K562 (cell line): ENCODE measurements around the gene ATF1. TPM values are rescaled to one million over a fixed set of nuclear protein-coding genes. Genes with fewer than 3 reads are reported as not detected.
A peak's percentile ranks its signal among the peaks of the same experiment; 100 is the strongest.

Experiments used
- ARID3B ChIP-seq: fragments of 250-450 bp; sonication (Bioruptor Pico); IDR thresholded peaks from 2 replicates; pipeline ENCODE4 v1.4.0; 2020; ENCODE audit warnings: borderline replicate concordance
- CTCF ChIP-seq, 3 experiments: IDR thresholded peaks in 2 of 3; conservative IDR thresholded peaks in 1 of 3; 2 replicates each; pipeline ENCODE4 v1.5.1; 2011 to 2012; ENCODE audit warnings: low read length in 3 of 3, mild to moderate bottlenecking in 3 of 3, control low read depth in 2 of 3, improper control_type of control experiment in 1 of 3, inconsistent platforms in 1 of 3, low read depth in 1 of 3, mixed read lengths in 1 of 3, moderate library complexity in 1 of 3; ENCODE audit not compliant: insufficient read depth in 2 of 3
- DIDO1 ChIP-seq: fragments of 450-650 bp; IDR thresholded peaks from 2 replicates; pipeline ENCODE4 v1.6.1; 2016; ENCODE audit warnings: low read depth, missing biosample characterization, missing genetic modification characterization
- ETV5 ChIP-seq: sonication (generic); formaldehyde crosslinking; IDR thresholded peaks from 2 replicates; pipeline ENCODE4 v1.4.0; 2020; ENCODE audit warnings: low read depth, mild to moderate bottlenecking, missing genetic modification reagents
- FOXK2 ChIP-seq, 2 experiments: fragments of 450-650 bp; IDR thresholded peaks in 1 of 2; conservative IDR thresholded peaks in 1 of 2; 2 replicates each; pipeline ENCODE4 v1.6.1; 2016; ENCODE audit warnings: low read depth in 2 of 2, mild to moderate bottlenecking in 1 of 2
- IRF1 ChIP-seq: sonication (generic); formaldehyde crosslinking; IDR thresholded peaks from 2 replicates; pipeline ENCODE4 v1.8.0; 2022; ENCODE audit warnings: missing genetic modification reagents, mild to moderate bottlenecking, borderline replicate concordance
- MCM5 ChIP-seq: fragments of 450-650 bp; IDR thresholded peaks from 2 replicates; pipeline ENCODE4 v1.6.1; 2016; ENCODE audit warnings: low read depth
- MYBL2 ChIP-seq, 2 experiments: fragments of 450-650 bp in 1 of 2; sonication (generic) in 1 of 2; formaldehyde crosslinking in 1 of 2; IDR thresholded peaks; 2 replicates each; pipeline versions ENCODE4 v1.6.1 to v1.8.1; 2017 to 2022; ENCODE audit warnings: borderline replicate concordance in 1 of 2, inconsistent platforms in 1 of 2, low read depth in 1 of 2, mild to moderate bottlenecking in 1 of 2, missing genetic modification reagents in 1 of 2, moderate library complexity in 1 of 2
- NFRKB ChIP-seq: fragments of 450-650 bp; IDR thresholded peaks from 2 replicates; pipeline ENCODE4 v1.6.1; 2016; ENCODE audit warnings: low read depth
- SLC30A9 ChIP-seq: fragments of 250-450 bp; sonication (Bioruptor Pico); IDR thresholded peaks from 2 replicates; pipeline ENCODE4 v1.8.0; 2022; ENCODE audit warnings: mild to moderate bottlenecking, moderate library complexity
- SMARCA4 ChIP-seq: fragments of 450-650 bp; IDR thresholded peaks from 2 replicates; pipeline ENCODE4 v1.6.1; 2016
- SUPT5H ChIP-seq: fragments of 450-650 bp; IDR thresholded peaks from 2 replicates; pipeline ENCODE4 v1.6.1; 2016
- ZNF23 ChIP-seq: fragments of 250-450 bp; sonication (Bioruptor Pico); IDR thresholded peaks from 2 replicates; pipeline ENCODE4 v1.4.0; 2020; ENCODE audit warnings: mild to moderate bottlenecking
- ZNF347 ChIP-seq: fragments of 450-650 bp; formaldehyde crosslinking; IDR thresholded peaks from 2 replicates; pipeline ENCODE4 v1.4.0; 2020; ENCODE audit warnings: low read depth, mild to moderate bottlenecking, moderate library complexity
- ZNF395 ChIP-seq: fragments of 200-800 bp; sonication (Bioruptor generic); IDR thresholded peaks from 2 replicates; pipeline ENCODE4 v1.6.1; 2017; ENCODE audit warnings: missing genetic modification characterization, missing compliant biosample characterization
- polyA plus RNA-seq, 8 experiments: library from polyadenylated mRNA; depleted of rRNA in 4 of 8; stranded (reverse) in 5 of 8; unstranded in 3 of 8; fragments of >200 nt; fragmentation: Nextera tagmentation in 2 of 8; fragmentation: Illumina TruSeq in 1 of 8; extraction: Ambion mirVana in 2 of 8; extraction: Trizol in 1 of 8; gene quantifications; 2 replicates each; pipeline versions ENCODE4 v1.2.1 to v1.2.3, GENCODE V29; 2011 to 2014; ENCODE audit warnings: inconsistent platforms in 1 of 8, missing spikeins in 1 of 8
- total RNA-seq, 7 experiments: library from RNA; depleted of rRNA in 6 of 7; stranded (reverse); fragments of >200 nt in 6 of 7; fragmentation: Illumina TruSeq in 2 of 7; extraction: Trizol in 2 of 7; gene quantifications; 2 replicates each; pipeline versions ENCODE4 v1.2.1 to v1.2.3, GENCODE V29; 2011 to 2021; ENCODE audit warnings: low replicate concordance in 1 of 7
- TF ChIP-seq, protein P1 (sequence below), 2 experiments: fragments of 450-650 bp in 1 of 2; sonication (generic) in 1 of 2; formaldehyde crosslinking; conservative IDR thresholded peaks; 2 replicates each; pipeline versions ENCODE4 v1.4.0 to v1.8.1; 2020 to 2022; ENCODE audit warnings: mild to moderate bottlenecking in 1 of 2, missing genetic modification reagents in 1 of 2

The ATF1 gene
- total and polyA plus RNA-seq, 9 of the 15 experiments (the other 6 are each of a cell fraction or from before 2014, with no cell fraction given) = 19.8 to 83.5 (median 51.4) TPM

- peak; percentile 60 to 80 (median 76) for TF ChIP-seq CTCF (IDR thresholded peaks at IDR 0.05 in 2 of 3, conservative IDR thresholded peaks at IDR 0.05 in 1 of 3; ENCODE audit: insufficient read depth in 2 of 3, low read depth in 1 of 3, low read length in 3 of 3)
- TF ChIP-seq ZNF395 (CRISPR knock-in tag) = no peak
- no peak for TF ChIP-seq IRF1 (CRISPR knock-in tag)
- no peak for TF ChIP-seq ZNF347
- no peak for TF ChIP-seq SUPT5H
- TF ChIP-seq NFRKB = 0 out of 2 replicates have a peak, but pooled peaks have one; percentile 36
- TF ChIP-seq MYBL2 (IDR thresholded peaks at IDR 0.05; ENCODE audit: low read depth) = no peak
- TF ChIP-seq MYBL2 (CRISPR knock-in tag; IDR thresholded peaks at IDR 0.05; ENCODE audit: borderline replicate concordance) = no peak
- peak; percentile 80 for TF ChIP-seq SMARCA4
- no peak for TF ChIP-seq ZNF23 (CRISPR knock-in tag)
- 0 out of 4 replicates have a peak, but pooled peaks have one; percentile 16 to 52 for TF ChIP-seq FOXK2 (conservative IDR thresholded peaks at IDR 0.05 in 1 of 2, IDR thresholded peaks at IDR 0.05 in 1 of 2; ENCODE audit: low read depth in 2 of 2)
- TF ChIP-seq, protein P1, sequence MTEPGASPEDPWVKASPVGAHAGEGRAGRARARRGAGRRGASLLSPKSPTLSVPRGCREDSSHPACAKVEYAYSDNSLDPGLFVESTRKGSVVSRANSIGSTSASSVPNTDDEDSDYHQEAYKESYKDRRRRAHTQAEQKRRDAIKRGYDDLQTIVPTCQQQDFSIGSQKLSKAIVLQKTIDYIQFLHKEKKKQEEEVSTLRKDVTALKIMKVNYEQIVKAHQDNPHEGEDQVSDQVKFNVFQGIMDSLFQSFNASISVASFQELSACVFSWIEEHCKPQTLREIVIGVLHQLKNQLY (CRISPR knock-in tag; conservative IDR thresholded peaks at IDR 0.05) = no peak
- TF ChIP-seq SLC30A9 (CRISPR knock-in tag) = no peak
- TF ChIP-seq ETV5 = no peak
- TF ChIP-seq DIDO1 (tag) = no peak
- no peak for TF ChIP-seq MCM5
- TF ChIP-seq ARID3B (CRISPR knock-in tag) = no peak
Measured at GRCh38 chr12:50765095-50765911, 1.4 kb downstream of the ATF1 start (continued).
